ENCODE data around the gene AHDC1. TPM values are rescaled to one million over a fixed set of nuclear protein-coding genes. Genes with fewer than 3 reads are reported as not detected.

Gene AHDC1
- total and polyA plus RNA-seq, 9 donors = 11.2 to 159 (median 82.1) TPM

DNA sequence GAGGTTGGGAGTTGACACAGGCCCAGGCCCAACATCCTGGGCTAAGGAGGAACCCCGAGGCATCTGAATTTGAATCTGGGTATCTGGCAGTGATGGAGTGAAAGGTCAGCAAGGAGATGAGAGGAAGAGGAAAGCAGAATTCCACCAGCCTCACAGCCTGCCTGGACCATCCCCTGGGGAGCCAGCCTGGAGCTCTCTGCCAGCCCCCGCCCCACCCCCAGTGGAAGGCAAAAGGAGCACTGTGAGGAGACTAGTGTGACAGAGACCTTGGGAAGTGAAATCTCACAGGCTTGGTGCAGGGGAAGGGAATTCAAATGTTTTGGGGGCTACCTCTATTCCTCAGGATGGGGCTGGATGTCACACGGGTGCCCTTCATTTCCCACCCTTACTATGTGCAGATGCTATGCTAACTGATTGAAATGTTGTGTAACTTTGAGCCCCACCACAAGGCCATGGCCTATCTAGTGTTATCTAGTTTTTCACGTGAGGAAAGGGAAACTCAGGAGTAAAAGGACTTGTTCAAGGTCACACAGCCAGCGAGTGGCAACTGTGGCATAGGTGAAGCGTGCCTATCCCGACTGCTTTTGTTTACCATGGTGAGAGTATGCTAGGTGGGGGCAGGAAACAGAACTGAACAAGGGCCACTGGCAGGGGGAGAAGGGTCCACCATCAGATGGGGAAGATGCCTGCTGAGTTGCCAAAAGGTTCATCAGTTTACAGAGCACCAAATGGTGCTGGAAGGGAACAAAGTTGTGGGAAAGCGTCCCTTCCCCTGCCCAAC is 29.8 kb downstream of the AHDC1 start:
- WGBS, 3 donors = 32 to 43% (median 38%) methylated on average over 8 of the region's 8 CpGs
- no peaks in the 10 kb centered on the region for H3K27me3 ChIP-seq
- peak overlapping the region; percentile 63 to 89 for H3K27ac ChIP-seq
- intact Hi-C loops (cut with DNase I) = loop anchor here in 1 of 4 donors (10.0 kb wide), 1 partner anchor 49 kb away; no protein-coding TSS in a partner anchor
- H3K4me3 ChIP-seq = no peak overlapping the region
- no peak for TF ChIP-seq POLR2A (IDR thresholded peaks at IDR 0.05)
- TF ChIP-seq EP300 (IDR thresholded peaks at IDR 0.05) = no peak
- TF ChIP-seq, protein P1, sequence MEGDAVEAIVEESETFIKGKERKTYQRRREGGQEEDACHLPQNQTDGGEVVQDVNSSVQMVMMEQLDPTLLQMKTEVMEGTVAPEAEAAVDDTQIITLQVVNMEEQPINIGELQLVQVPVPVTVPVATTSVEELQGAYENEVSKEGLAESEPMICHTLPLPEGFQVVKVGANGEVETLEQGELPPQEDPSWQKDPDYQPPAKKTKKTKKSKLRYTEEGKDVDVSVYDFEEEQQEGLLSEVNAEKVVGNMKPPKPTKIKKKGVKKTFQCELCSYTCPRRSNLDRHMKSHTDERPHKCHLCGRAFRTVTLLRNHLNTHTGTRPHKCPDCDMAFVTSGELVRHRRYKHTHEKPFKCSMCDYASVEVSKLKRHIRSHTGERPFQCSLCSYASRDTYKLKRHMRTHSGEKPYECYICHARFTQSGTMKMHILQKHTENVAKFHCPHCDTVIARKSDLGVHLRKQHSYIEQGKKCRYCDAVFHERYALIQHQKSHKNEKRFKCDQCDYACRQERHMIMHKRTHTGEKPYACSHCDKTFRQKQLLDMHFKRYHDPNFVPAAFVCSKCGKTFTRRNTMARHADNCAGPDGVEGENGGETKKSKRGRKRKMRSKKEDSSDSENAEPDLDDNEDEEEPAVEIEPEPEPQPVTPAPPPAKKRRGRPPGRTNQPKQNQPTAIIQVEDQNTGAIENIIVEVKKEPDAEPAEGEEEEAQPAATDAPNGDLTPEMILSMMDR (IDR thresholded peaks at IDR 0.05) = no peak
- H3K9me3 ChIP-seq = no peaks in the 10 kb centered on the region
- DNase-seq = peak in 3 of 5 donors; percentile 41 to 58 (median 53)
- H3K4me1 ChIP-seq (ENCODE audit: insufficient read depth) = peaks cover 58% of the 10 kb centered on the region
- no peaks in the 10 kb centered on the region for H3K36me3 ChIP-seq

DNA sequence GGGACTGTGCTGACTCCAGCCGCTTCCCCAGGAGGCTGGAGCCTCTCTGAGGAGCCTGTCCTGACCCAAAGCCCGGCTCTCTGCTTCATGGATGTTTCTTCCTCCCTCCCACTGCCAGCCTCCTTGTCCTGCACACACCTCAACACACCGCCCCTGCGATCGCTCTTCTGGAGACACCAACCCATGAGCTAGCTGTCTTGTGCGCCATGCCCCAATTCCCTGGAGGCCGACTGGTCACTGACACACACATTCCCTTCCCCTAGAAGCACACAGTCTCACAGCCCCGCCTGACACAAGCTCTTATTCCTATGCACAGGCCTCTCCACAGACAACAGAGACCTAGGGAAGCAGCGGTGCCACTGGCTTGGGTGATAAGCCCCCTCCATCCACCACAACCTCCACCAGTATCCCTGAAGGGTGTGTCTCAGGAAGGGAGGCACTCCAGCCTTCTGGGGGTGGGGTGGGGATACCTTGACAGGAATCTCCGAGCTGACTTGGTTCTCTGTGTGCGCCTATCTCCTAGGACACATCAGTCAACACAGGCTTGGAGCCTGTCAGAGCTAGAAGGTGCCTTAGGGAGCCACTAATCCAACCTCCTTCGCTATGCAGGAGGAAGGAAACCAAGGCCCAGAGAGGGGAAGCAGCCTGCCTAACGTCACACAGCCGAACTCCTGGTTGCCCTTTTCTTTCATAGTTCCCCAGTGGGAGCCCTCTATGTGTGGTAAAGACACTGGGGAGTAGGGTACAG is 31.1 kb downstream of the AHDC1 start:
- Histone ChIP-seq H3K4me3 (no peak overlapping the region), H3K36me3 (no peaks in the 10 kb centered on the region), H3K27ac (peak overlapping the region in 1 of 2 donors; percentile 89), H3K4me1 (ENCODE audit: insufficient read depth) (peaks cover 62% of the 10 kb centered on the region), H3K27me3 (no peaks in the 10 kb centered on the region), H3K9me3 (no peaks in the 10 kb centered on the region)
- DNase-seq = peak in 3 of 5 donors; percentile 47 to 57 (median 48)
- WGBS, 3 donors = 48 to 60% (median 51%) methylated on average over 14 of the region's 14 CpGs
- TF ChIP-seq, protein P1 (IDR thresholded peaks at IDR 0.05) = no peak
- TF ChIP-seq POLR2A (IDR thresholded peaks at IDR 0.05) = no peak
- TF ChIP-seq EP300 (IDR thresholded peaks at IDR 0.05) = no peak
- intact Hi-C loops (cut with DNase I) = loop anchor here in 1 of 4 donors (10.0 kb wide), 1 partner anchor 48 kb away; no protein-coding TSS in a partner anchor

DNA sequence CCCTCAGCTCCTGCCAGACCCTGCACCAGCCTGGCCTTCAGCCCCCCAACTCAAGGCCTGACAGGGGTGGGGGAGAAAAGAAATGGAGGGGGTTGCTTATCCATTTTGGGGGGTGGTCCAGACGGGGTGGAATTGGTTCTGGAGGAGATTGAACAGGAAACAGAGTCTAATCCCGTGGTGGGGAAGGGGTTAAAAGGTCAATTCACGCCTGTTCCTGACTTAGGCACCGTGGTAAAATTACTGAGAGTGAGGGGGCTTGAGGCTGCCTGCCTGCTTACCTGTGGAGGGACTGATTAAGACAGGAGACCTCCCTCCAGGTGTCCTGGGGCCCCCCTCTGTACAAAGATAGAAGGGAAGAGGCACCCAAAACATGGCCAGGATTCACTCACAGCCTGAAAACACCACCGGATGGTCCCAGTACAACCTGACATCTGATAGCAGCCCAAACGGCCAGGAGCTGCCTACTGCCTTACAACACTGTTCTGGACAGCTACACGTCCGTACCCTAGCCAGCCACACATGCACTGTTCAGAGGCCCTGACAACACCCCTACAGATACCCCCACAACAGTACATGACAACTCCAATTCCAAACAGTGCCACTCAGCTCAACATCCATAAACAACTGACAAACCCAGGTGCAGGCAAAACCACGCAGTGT is 31.8 kb downstream of the AHDC1 start:
- intact Hi-C loops (cut with DNase I) = loop anchor here in 1 of 4 donors (10.0 kb wide), 1 partner anchor 47 kb away; no protein-coding TSS in a partner anchor
- TF ChIP-seq EP300 (IDR thresholded peaks at IDR 0.05) (no peak), POLR2A (IDR thresholded peaks at IDR 0.05) (no peak)
- TF ChIP-seq, protein P1 (IDR thresholded peaks at IDR 0.05) = no peak
- Histone ChIP-seq H3K9me3 (no peaks in the 10 kb centered on the region), H3K36me3 (no peaks in the 10 kb centered on the region), H3K27ac (peak overlapping the region; percentile 50 to 89), H3K27me3 (no peaks in the 10 kb centered on the region), H3K4me1 (ENCODE audit: insufficient read depth) (peaks cover 65% of the 10 kb centered on the region), H3K4me3 (peak overlapping the region; percentile 4)
- peak in 1 of 5 donors; percentile 43 for DNase-seq
- 11 to 12% (median 12%) methylated on average over 9 of the region's 9 CpGs for WGBS, 3 donors

DNA sequence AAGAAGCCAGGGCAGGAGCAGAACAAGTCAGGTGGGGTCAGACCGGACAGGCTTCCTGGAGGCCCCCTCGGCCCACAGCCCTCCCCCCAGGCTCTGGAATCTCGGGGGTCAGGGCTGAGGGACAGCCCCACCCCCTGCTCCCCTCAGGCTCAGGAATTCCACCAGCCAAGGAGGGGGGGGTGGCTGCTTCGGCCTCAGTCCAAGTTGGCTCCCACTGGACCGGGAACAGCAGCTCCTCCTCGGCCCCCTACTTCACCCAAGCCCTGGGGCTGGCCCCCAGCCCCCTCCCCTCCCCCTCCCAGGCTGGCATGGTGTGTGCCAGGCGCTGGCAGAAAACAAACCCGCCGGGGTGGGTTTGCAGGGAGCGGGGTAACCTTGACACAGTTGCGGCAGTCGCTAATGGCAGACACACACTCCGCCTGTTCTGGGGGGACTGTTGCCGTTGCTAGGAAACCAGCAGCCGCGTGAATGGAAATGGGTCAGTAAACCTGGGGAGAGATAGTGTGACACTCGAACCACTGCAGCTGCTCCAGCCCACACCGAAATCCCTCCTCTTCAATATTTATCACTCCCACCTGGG is 32.4 kb downstream of the AHDC1 start:
- Histone ChIP-seq H3K4me3 (peak overlapping the region; percentile 4), H3K36me3 (no peaks in the 10 kb centered on the region), H3K27me3 (no peaks in the 10 kb centered on the region), H3K4me1 (ENCODE audit: insufficient read depth) (peaks cover 66% of the 10 kb centered on the region), H3K27ac (peak overlapping the region; percentile 50 to 89), H3K9me3 (no peaks in the 10 kb centered on the region)
- peak; percentile 80 to 91 (median 86) for DNase-seq
- intact Hi-C loops (cut with DNase I) = loop anchor here in 1 of 4 donors (10.0 kb wide), 1 partner anchor 47 kb away; no protein-coding TSS in a partner anchor
- TF ChIP-seq, protein P1 (IDR thresholded peaks at IDR 0.05) = no peak
- no peak for TF ChIP-seq POLR2A (IDR thresholded peaks at IDR 0.05)
- no peak for TF ChIP-seq EP300 (IDR thresholded peaks at IDR 0.05)
- 2 to 6% (median 4%) methylated on average over 18 of the region's 18 CpGs for WGBS, 3 donors

Data from ovary (tissue), 9 donors.